ENCODE measurements around the gene WRNIP1.

The WRNIP1 gene

DNA sequence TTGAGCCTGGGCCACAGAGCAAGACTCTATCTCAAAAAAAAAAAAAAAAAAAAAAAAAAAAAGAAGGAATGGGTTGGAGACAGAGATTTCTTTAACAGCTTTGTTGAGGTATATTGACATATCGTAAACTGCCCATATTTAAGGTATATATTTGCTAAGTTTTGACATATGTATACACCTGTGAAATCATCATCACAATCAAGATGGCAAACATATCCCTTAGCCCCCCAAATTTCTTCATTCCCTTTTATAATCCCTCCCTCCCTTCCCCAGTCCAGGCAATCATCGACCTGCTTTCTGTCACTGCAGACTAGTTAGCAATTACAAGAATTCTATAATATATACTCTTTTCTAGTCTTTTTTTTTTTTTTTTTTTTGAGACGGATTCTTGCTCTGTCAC, 47.5 kb downstream of the WRNIP1 start:
- ATAC-seq: no peak
- no peak for TF ChIP-seq ARNTL (CRISPR knock-in tag; IDR thresholded peaks at IDR 0.05; ENCODE audit: borderline replicate concordance, low read depth)
- TF ChIP-seq CSDC2 (CRISPR knock-in tag; IDR thresholded peaks at IDR 0.05): no peak
- no peak for TF ChIP-seq BACH2 (CRISPR knock-in tag; IDR thresholded peaks at IDR 0.05; ENCODE audit: borderline replicate concordance)

DNA sequence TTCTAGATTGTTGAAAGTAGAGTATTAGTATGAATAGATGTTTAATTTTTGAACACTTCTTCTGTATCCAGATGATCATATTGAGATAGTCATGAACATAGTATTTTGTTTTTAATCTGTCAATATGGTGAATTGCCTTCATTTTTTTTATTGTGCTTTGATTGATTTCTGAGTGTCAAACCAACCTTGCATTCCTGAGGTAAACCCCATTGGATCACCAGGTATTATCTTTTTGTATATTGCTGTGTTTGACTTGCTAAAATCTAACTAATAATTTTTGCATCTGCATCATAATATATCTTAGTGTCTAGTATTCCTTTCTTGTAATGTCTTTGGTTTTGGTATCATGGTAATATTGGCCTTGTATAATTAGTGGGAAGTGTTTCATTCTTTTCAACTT, 51.0 kb downstream of the WRNIP1 start:
- TF ChIP-seq GLIS3 (CRISPR knock-in tag; IDR thresholded peaks at IDR 0.05) (no peak), SNAI2 (CRISPR knock-in tag; IDR thresholded peaks at IDR 0.05) (no peak), BACH2 (CRISPR knock-in tag; IDR thresholded peaks at IDR 0.05; ENCODE audit: borderline replicate concordance) (no peak), TCF4 (CRISPR knock-in tag; IDR thresholded peaks at IDR 0.05; ENCODE audit: borderline replicate concordance) (no peak), PPARA (CRISPR knock-in tag; IDR thresholded peaks at IDR 0.05; ENCODE audit: borderline replicate concordance) (no peak)
- ATAC-seq: no peak

GRCh38 chr6:2817903-2818443, 52.8 kb downstream of the WRNIP1 start:
- peak; percentile 93 for ATAC-seq
- TF ChIP-seq ZFP30 (CRISPR knock-in tag; IDR thresholded peaks at IDR 0.05) (no peak), TSHZ2 (CRISPR knock-in tag; IDR thresholded peaks at IDR 0.05) (no peak), SNAI2 (CRISPR knock-in tag; IDR thresholded peaks at IDR 0.05) (no peak), ZFP3 (CRISPR knock-in tag; IDR thresholded peaks at IDR 0.05) (no peak), OSR1 (CRISPR knock-in tag; IDR thresholded peaks at IDR 0.05) (no peak), GLIS3 (CRISPR knock-in tag; IDR thresholded peaks at IDR 0.05) (no peak)

DNA sequence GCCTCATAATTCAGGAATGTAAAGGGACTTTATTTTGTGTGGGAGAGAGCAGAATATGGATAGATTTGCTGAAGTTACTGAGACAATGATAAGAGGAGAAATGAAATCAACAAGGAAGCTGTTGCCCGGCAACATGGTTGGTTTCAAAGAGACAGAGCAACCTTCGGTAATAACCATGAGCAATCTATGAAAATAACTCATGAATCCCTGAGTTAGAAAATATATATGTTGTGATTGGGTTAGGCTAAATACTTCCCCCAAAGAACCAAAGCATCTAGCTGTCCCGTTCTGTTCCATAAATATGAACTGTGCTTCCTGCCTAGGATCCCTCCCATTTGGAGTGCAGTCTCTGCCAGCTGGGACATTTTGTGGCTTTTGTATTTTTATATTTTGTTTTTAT, 53.4 kb downstream of the WRNIP1 start:
- ATAC-seq: peak; percentile 67
- TF ChIP-seq, protein P1, sequence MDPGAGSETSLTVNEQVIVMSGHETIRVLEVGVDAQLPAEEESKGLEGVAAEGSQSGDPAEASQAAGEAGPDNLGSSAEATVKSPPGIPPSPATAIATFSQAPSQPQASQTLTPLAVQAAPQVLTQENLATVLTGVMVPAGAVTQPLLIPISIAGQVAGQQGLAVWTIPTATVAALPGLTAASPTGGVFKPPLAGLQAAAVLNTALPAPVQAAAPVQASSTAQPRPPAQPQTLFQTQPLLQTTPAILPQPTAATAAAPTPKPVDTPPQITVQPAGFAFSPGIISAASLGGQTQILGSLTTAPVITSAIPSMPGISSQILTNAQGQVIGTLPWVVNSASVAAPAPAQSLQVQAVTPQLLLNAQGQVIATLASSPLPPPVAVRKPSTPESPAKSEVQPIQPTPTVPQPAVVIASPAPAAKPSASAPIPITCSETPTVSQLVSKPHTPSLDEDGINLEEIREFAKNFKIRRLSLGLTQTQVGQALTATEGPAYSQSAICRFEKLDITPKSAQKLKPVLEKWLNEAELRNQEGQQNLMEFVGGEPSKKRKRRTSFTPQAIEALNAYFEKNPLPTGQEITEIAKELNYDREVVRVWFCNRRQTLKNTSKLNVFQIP (CRISPR knock-in tag; IDR thresholded peaks at IDR 0.05; ENCODE audit: borderline replicate concordance, low read depth): no peak
- TF ChIP-seq PATZ1 (CRISPR knock-in tag; IDR thresholded peaks at IDR 0.05; ENCODE audit: borderline replicate concordance) (no peak), TOX (CRISPR knock-in tag; IDR thresholded peaks at IDR 0.05; ENCODE audit: borderline replicate concordance) (no peak), RARB (CRISPR knock-in tag; IDR thresholded peaks at IDR 0.05) (no peak), TSHZ2 (CRISPR knock-in tag; IDR thresholded peaks at IDR 0.05) (no peak), TCF4 (CRISPR knock-in tag; IDR thresholded peaks at IDR 0.05; ENCODE audit: borderline replicate concordance) (no peak)

DNA sequence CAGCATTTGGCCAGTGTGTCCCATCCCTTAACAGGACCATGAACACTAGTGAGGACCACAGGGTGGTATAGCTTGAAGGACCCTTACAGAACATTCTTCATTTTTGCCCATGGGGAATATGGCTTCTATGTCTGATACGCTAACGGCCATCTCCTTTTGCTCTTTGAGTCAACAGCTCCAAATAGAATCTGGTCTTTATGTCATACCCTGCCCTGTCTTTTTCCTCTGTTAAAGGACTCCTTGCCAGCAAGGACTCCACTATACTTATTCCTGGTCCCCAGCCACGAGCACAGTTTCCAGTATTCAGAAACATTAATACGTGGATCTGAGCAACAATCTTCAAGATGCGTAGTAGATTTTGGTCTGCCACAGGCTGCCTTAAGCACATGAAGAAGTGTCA, 53.9 kb downstream of the WRNIP1 start:
- ATAC-seq: no peak; the same call in 2 of the 3 replicates
- no peak for TF ChIP-seq ZFP30 (CRISPR knock-in tag; IDR thresholded peaks at IDR 0.05)
- TF ChIP-seq RARB (CRISPR knock-in tag; IDR thresholded peaks at IDR 0.05): no peak
- no peak for TF ChIP-seq SNAI2 (CRISPR knock-in tag; IDR thresholded peaks at IDR 0.05)
- TF ChIP-seq, protein P1 (CRISPR knock-in tag; IDR thresholded peaks at IDR 0.05; ENCODE audit: borderline replicate concordance, low read depth): no peak
- TF ChIP-seq GLIS3 (CRISPR knock-in tag; IDR thresholded peaks at IDR 0.05): no peak
- no peak for TF ChIP-seq ZNF70 (CRISPR knock-in tag; IDR thresholded peaks at IDR 0.05)
- TF ChIP-seq PPARA (CRISPR knock-in tag; IDR thresholded peaks at IDR 0.05; ENCODE audit: borderline replicate concordance): no peak
